ENCODE measurements around the gene LDHAL6A. TPM values are rescaled to one million over a fixed set of nuclear protein-coding genes. Genes with fewer than 3 reads are reported as not detected.

Gene LDHAL6A
- total RNA-seq, 2 donors from 2014 or later = 0.23 TPM; not detected in 1

DNA sequence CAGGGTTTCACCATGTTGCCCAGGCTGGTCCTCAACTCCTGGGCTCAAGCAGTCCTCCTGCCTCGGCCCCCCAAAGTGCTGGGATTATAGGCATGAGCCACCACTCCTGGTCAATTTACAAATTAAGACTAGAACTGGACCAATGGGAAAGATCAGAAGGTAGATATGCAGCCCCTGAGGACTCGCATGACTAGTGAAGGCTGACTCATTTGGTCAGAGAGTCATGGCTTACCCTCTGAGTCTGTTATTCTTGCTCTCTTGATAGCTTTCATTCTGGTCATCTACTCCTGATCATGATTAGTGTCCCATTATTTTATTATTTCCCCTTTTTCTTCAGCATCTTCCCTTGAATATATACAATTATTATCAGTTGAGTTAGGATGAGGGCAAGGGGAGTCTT lies 2.7 kb upstream of the LDHAL6A start:
- no peak for TF ChIP-seq POLR2A (IDR thresholded peaks at IDR 0.05)
- TF ChIP-seq, protein P1, sequence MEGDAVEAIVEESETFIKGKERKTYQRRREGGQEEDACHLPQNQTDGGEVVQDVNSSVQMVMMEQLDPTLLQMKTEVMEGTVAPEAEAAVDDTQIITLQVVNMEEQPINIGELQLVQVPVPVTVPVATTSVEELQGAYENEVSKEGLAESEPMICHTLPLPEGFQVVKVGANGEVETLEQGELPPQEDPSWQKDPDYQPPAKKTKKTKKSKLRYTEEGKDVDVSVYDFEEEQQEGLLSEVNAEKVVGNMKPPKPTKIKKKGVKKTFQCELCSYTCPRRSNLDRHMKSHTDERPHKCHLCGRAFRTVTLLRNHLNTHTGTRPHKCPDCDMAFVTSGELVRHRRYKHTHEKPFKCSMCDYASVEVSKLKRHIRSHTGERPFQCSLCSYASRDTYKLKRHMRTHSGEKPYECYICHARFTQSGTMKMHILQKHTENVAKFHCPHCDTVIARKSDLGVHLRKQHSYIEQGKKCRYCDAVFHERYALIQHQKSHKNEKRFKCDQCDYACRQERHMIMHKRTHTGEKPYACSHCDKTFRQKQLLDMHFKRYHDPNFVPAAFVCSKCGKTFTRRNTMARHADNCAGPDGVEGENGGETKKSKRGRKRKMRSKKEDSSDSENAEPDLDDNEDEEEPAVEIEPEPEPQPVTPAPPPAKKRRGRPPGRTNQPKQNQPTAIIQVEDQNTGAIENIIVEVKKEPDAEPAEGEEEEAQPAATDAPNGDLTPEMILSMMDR (IDR thresholded peaks at IDR 0.05) = no peak
- no peak for TF ChIP-seq POLR2AphosphoS5 (IDR thresholded peaks at IDR 0.05)
- 71% methylated on average over 2 of the region's 2 CpGs for WGBS
- Histone ChIP-seq H3K36me3 (no peaks in the 10 kb centered on the region), H3K4me3 (no peak overlapping the region), H3K27me3 (replicated peaks; ENCODE audit: insufficient read depth) (no peaks in the 10 kb centered on the region), H3K9me3 (no peaks in the 10 kb centered on the region), H3K27ac (no peak overlapping the region), H3K4me1 (replicated peaks) (no peaks in the 10 kb centered on the region)
- no peak for DNase-seq (ENCODE audit: low spot score)
- intact Hi-C loops (cut with DNase I) = no loop called here

DNA sequence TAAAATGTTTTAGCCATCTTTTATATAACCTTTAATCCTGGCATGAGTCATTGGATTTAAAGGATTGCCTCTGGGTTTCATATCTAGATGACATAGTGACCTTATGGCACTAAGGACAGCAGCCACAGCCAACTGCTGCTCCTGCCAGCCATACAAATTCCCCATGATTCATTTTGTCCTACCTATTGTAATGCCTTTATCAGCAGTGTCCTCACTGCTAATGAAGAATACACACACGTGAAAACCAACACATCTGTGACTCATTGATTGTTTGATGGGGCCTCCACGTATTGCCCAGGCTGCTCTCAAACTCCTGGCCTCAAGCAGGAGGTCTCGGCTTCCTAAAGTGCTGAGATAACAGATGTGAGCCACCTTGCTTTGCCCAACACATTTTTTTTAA lies 1.8 kb downstream of the LDHAL6A start:
- TF ChIP-seq POLR2AphosphoS5 (IDR thresholded peaks at IDR 0.05) (no peak), POLR2A (IDR thresholded peaks at IDR 0.05) (no peak)
- TF ChIP-seq, protein P1 (IDR thresholded peaks at IDR 0.05) = no peak
- intact Hi-C loops (cut with DNase I) = no loop called here
- no peaks in the 10 kb centered on the region for H3K36me3 ChIP-seq
- no peaks in the 10 kb centered on the region for H3K27me3 ChIP-seq (replicated peaks; ENCODE audit: insufficient read depth)
- no peaks in the 10 kb centered on the region for H3K4me1 ChIP-seq (replicated peaks)
- no peak overlapping the region for H3K4me3 ChIP-seq
- H3K27ac ChIP-seq = no peak overlapping the region
- no peak for DNase-seq (ENCODE audit: low spot score)
- WGBS = 41% methylated on average over 3 of the region's 3 CpGs
- H3K9me3 ChIP-seq = no peaks in the 10 kb centered on the region

DNA sequence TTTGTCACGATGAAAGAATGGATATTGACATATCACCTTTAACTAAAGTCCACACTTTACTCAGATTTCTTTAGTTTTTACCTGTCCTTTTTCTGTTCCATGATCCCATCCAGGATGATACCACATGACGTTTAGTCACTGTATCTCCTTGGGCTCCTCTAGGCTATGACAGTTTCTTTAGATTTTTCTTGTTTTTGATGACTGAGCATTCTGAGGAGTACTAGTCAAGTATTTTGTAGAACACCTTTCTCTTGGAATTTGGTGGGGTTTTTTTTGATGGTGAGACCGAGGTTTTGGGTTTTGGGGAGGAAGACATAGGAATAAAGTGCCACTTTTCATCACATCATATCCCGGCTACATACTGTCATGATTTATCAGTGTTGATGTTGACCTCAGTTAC lies 4.0 kb downstream of the LDHAL6A start:
- 85% methylated on average over 4 of the region's 4 CpGs for WGBS
- H3K36me3 ChIP-seq = no peaks in the 10 kb centered on the region
- no peaks in the 10 kb centered on the region for H3K4me1 ChIP-seq (replicated peaks)
- intact Hi-C loops (cut with DNase I) = no loop called here
- no peaks in the 10 kb centered on the region for H3K9me3 ChIP-seq
- DNase-seq (ENCODE audit: low spot score) = no peak
- H3K4me3 ChIP-seq = no peak overlapping the region
- H3K27me3 ChIP-seq (replicated peaks; ENCODE audit: insufficient read depth) = no peaks in the 10 kb centered on the region
- no peak overlapping the region for H3K27ac ChIP-seq
- no peak for TF ChIP-seq POLR2AphosphoS5 (IDR thresholded peaks at IDR 0.05)
- no peak for TF ChIP-seq POLR2A (IDR thresholded peaks at IDR 0.05)
- TF ChIP-seq, protein P1 (IDR thresholded peaks at IDR 0.05) = no peak

DNA sequence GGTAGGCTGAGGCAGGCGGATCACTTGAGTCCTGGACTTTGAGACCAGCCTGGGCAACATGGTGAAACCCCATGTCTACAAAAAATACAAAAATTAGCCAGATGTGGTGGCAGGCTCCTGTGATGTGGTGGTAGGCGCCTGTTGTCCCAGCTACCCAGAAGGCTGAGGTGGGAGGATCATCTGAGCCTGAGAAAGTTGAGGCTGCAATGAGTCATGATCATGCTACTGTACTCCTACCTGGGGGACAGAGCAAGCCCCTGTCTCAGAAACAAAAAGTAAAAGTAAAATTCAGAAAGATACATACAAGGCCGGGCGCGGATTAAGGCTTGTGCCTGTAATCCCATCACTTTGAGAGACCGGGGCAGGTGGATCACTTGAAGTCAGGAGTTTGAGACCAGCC lies 6.3 kb downstream of the LDHAL6A start:
- DNase-seq (ENCODE audit: low spot score) = no peak
- Histone ChIP-seq H3K4me3 (no peak overlapping the region), H3K36me3 (no peaks in the 10 kb centered on the region), H3K4me1 (replicated peaks) (no peaks in the 10 kb centered on the region), H3K27ac (no peak overlapping the region), H3K9me3 (no peaks in the 10 kb centered on the region), H3K27me3 (replicated peaks; ENCODE audit: insufficient read depth) (no peaks in the 10 kb centered on the region)
- intact Hi-C loops (cut with DNase I) = no loop called here
- 97% methylated on average over 6 of the region's 6 CpGs for WGBS
- TF ChIP-seq POLR2AphosphoS5 (IDR thresholded peaks at IDR 0.05) = no peak
- TF ChIP-seq POLR2A (IDR thresholded peaks at IDR 0.05) = no peak
- TF ChIP-seq, protein P1 (IDR thresholded peaks at IDR 0.05) = no peak

DNA sequence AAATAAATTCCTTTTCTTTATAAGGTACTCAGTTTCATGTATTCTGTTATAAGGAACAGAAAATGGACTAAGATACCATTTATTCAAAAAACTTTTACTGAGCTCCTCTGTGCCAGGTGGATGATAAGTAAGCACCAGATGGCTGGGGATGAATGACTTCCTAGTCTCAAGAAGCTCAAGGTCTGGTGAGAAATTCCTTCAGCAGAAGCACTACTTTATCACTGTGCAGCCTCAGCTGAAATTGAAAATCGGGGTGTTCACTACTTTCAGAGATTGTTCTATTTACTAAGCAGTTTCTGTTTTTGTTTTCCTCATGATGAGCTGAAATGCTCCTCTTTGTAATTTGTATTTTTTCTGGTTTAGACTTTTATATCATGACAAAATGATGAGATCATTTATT lies 7.8 kb downstream of the LDHAL6A start:
- WGBS = 92% methylated on average over 1 of the region's 1 CpG
- intact Hi-C loops (cut with DNase I) = no loop called here
- H3K9me3 ChIP-seq = no peaks in the 10 kb centered on the region
- no peak for DNase-seq (ENCODE audit: low spot score)
- no peak overlapping the region for H3K4me3 ChIP-seq
- no peaks in the 10 kb centered on the region for H3K27me3 ChIP-seq (replicated peaks; ENCODE audit: insufficient read depth)
- TF ChIP-seq, protein P1 (IDR thresholded peaks at IDR 0.05) = no peak
- no peak for TF ChIP-seq POLR2A (IDR thresholded peaks at IDR 0.05)
- no peak for TF ChIP-seq POLR2AphosphoS5 (IDR thresholded peaks at IDR 0.05)
- H3K27ac ChIP-seq = no peak overlapping the region
- H3K36me3 ChIP-seq = no peaks in the 10 kb centered on the region
- no peaks in the 10 kb centered on the region for H3K4me1 ChIP-seq (replicated peaks)

Measured in prostate gland (tissue), 2 donors.